PC-3 (cell line): Measurements from ENCODE around the gene PRR5L.

Experiments used
- CTCF ChIP-seq: fragments of 300-600 bp; sonication (generic); conservative IDR thresholded peaks from 2 replicates; pipeline ENCODE4 v1.5.1; 2017; ENCODE audit warnings: antibody characterized with exemption, low read depth, mild to moderate bottlenecking, low read length
- EZH2 ChIP-seq: fragments of 300-600 bp; sonication (generic); IDR thresholded peaks from one replicate; pipeline ENCODE4 v1.6.1; 2017; ENCODE audit warnings: antibody characterized with exemption, mild to moderate bottlenecking, low read length; ENCODE audit not compliant: unreplicated experiment
- EZH2phosphoT487 ChIP-seq: fragments of 300-600 bp; sonication (generic); IDR thresholded peaks from 2 replicates; pipeline ENCODE4 v1.6.1; 2018; ENCODE audit warnings: mild to moderate bottlenecking, antibody characterized with exemption, low read length, borderline replicate concordance

- no peak for TF ChIP-seq CTCF
- TF ChIP-seq EZH2phosphoT487: no peak
- TF ChIP-seq EZH2: no peak
Measured at GRCh38 chr11:36249246-36249645, 46.8 kb upstream of the PRR5L start.
